HEK293 (cell line): Measurements from ENCODE around the gene LRP8.
"Not testable (repeated sequence)": the region's sequence is repeated elsewhere in the genome, so short reads cannot be mapped to it uniquely, and the experiment has no call there.

ENCODE experiments used
- CTCF ChIA-PET: fragments of 350-600 bp; formaldehyde crosslinking; extraction: SDS; loops from one replicate; lab custom pipeline; 2021; ENCODE audit warnings: antibody characterized with exemption; lab: Yijun Ruan, JAX
- POLR2A ChIA-PET: fragments of 300-600 bp; formaldehyde crosslinking; extraction: SDS; loops from one replicate; lab custom pipeline; 2020; ENCODE audit warnings: antibody characterized with exemption, inconsistent platforms; lab: Yijun Ruan, JAX
- H3K27ac ChIP-seq: fragments of 200-500 bp; sonication (Bioruptor generic); 2 replicates; pipeline ENCODE4 v1.5.1; 2014; ENCODE audit warnings: low read depth, low read length, control low read depth, inconsistent platforms; ENCODE audit errors: extremely low read depth
- H3K36me3 ChIP-seq, 2 experiments: fragments of 200-500 bp in 1 of 2; sonication (Bioruptor generic) in 1 of 2; 1 replicate in 1 of 2; 2 replicates in 1 of 2; pipeline ENCODE4 v1.5.1; 2014 to 2017; ENCODE audit warnings: inconsistent platforms in 2 of 2, low read length in 2 of 2; ENCODE audit not compliant: control insufficient read depth in 2 of 2, insufficient read depth in 1 of 2
- H3K4me1 ChIP-seq: fragments of 200-500 bp; sonication (Bioruptor generic); 2 replicates; pipeline ENCODE4 v1.5.1; 2014; ENCODE audit warnings: mild to moderate bottlenecking, low read length, inconsistent platforms; ENCODE audit not compliant: control insufficient read depth, insufficient read depth
- H3K4me3 ChIP-seq: 2 replicates; pipeline ENCODE4 v1.5.1; 2011; ENCODE audit warnings: low read depth, mild to moderate bottlenecking, control low read depth, low read length, moderate library complexity
- H3K9me3 ChIP-seq: fragments of 200-500 bp; sonication (Bioruptor generic); 2 replicates; pipeline ENCODE4 v1.5.1; 2014; ENCODE audit warnings: low read depth, low read length, inconsistent platforms; ENCODE audit not compliant: control insufficient read depth, insufficient read depth
- KLF8 ChIP-seq: fragments of 450-650 bp; formaldehyde crosslinking; IDR thresholded peaks from 2 replicates; pipeline ENCODE4 v1.5.1; 2016; ENCODE audit warnings: missing biosample characterization, missing genetic modification characterization
- ZNF2 ChIP-seq: fragments of 450-650 bp; formaldehyde crosslinking; IDR thresholded peaks from 2 replicates; pipeline ENCODE4 v1.5.1; 2016; ENCODE audit warnings: missing biosample characterization, missing genetic modification characterization
- ZNF248 ChIP-seq: fragments of 450-650 bp; formaldehyde crosslinking; IDR thresholded peaks from 2 replicates; pipeline ENCODE4 v1.5.1; 2017; ENCODE audit warnings: missing biosample characterization, missing genetic modification characterization
- ZNF335 ChIP-seq: fragments of 450-650 bp; formaldehyde crosslinking; conservative IDR thresholded peaks from 2 replicates; pipeline ENCODE4 v1.5.1; 2016; ENCODE audit warnings: missing biosample characterization, missing genetic modification characterization
- ZNF394 ChIP-seq: fragments of 450-650 bp; formaldehyde crosslinking; IDR thresholded peaks from 2 replicates; pipeline ENCODE4 v1.5.1; 2016; ENCODE audit warnings: missing biosample characterization, missing genetic modification characterization, mild to moderate bottlenecking, moderate library complexity, borderline replicate concordance
- ZNF513 ChIP-seq: fragments of 450-650 bp; IDR thresholded peaks from 2 replicates; pipeline ENCODE4 v1.5.1; 2018; ENCODE audit warnings: missing biosample characterization, missing genetic modification characterization
- ZNF514 ChIP-seq: fragments of 450-650 bp; formaldehyde crosslinking; IDR thresholded peaks from 2 replicates; pipeline ENCODE4 v1.5.1; 2016; ENCODE audit warnings: missing biosample characterization, missing genetic modification characterization
- ZNF626 ChIP-seq: fragments of 450-650 bp; sonication (Bioruptor Pico); formaldehyde crosslinking; IDR thresholded peaks from 2 replicates; pipeline ENCODE4 v1.5.1; 2018; ENCODE audit warnings: missing biosample characterization, missing genetic modification characterization, inconsistent platforms
- ZNF658 ChIP-seq: fragments of 450-650 bp; formaldehyde crosslinking; IDR thresholded peaks from 2 replicates; pipeline ENCODE4; 2016; ENCODE audit warnings: missing biosample characterization, missing genetic modification characterization
- ZNF768 ChIP-seq: fragments of 450-650 bp; formaldehyde crosslinking; IDR thresholded peaks from 2 replicates; pipeline ENCODE4 v1.5.1; 2018; ENCODE audit warnings: missing biosample characterization, mild to moderate bottlenecking, missing genetic modification characterization
- TF ChIP-seq, protein P1 (sequence below): fragments of 450-650 bp; formaldehyde crosslinking; IDR thresholded peaks from 2 replicates; pipeline ENCODE4 v1.5.1; 2016; ENCODE audit warnings: missing biosample characterization, missing genetic modification characterization
- TF ChIP-seq, protein P2 (sequence below): fragments of 450-650 bp; formaldehyde crosslinking; IDR thresholded peaks from 2 replicates; pipeline ENCODE4 v1.5.1; 2016; ENCODE audit warnings: missing biosample characterization, missing genetic modification characterization

LRP8 gene

GRCh38 chr1:53285969-53286760, 41.7 kb downstream of the LRP8 start (continued):
- TF ChIP-seq, protein P1, sequence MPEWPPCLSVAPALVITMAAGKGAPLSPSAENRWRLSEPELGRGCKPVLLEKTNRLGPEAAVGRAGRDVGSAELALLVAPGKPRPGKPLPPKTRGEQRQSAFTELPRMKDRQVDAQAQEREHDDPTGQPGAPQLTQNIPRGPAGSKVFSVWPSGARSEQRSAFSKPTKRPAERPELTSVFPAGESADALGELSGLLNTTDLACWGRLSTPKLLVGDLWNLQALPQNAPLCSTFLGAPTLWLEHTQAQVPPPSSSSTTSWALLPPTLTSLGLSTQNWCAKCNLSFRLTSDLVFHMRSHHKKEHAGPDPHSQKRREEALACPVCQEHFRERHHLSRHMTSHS = no peak
- TF ChIP-seq ZNF394 (tag by site-specific recombination) (no peak), ZNF248 (tag by site-specific recombination) (no peak)
- TF ChIP-seq, protein P2, sequence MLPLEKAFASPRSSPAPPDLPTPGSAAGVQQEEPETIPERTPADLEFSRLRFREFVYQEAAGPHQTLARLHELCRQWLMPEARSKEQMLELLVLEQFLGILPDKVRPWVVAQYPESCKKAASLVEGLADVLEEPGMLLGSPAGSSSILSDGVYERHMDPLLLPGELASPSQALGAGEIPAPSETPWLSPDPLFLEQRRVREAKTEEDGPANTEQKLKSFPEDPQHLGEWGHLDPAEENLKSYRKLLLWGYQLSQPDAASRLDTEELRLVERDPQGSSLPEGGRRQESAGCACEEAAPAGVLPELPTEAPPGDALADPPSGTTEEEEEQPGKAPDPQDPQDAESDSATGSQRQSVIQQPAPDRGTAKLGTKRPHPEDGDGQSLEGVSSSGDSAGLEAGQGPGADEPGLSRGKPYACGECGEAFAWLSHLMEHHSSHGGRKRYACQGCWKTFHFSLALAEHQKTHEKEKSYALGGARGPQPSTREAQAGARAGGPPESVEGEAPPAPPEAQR (tag by site-specific recombination) = no peak

DNA sequence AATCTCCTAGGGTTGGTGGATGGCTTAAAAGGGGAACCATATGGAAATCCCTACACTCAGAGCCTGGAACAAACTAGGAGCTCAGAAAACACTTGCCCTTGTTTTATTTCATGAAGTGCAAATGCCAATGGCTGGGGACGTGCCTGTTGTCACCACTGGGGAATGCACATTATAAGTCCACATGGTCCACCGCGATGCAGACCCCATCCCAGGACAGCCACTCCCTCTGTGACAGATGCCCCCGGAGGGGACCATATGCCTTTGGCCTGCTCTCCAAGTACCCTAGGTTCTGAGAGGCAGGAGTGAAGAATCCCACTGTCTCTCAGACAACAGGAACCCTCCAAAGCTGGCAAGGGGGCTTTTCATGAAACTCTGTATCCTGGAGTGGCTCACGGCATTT, 42.3 kb downstream of the LRP8 start:
- ChIA-PET CTCF (no interaction called here), POLR2A (no interaction called here)
- H3K27ac ChIP-seq = no peak overlapping the region
- no peak for TF ChIP-seq ZNF626 (tag by site-specific recombination)
- no peak for TF ChIP-seq ZNF658 (tag by site-specific recombination)
- TF ChIP-seq ZNF335 (tag by site-specific recombination) = no peak
- no peak for TF ChIP-seq ZNF513 (tag by site-specific recombination)
- no peak for TF ChIP-seq ZNF2 (tag by site-specific recombination)
- TF ChIP-seq, all 188 proteins: peak for 0
- Histone ChIP-seq H3K4me3 (no peak overlapping the region), H3K4me1 (0 out of 2 replicates have a peak, but pooled peaks cover 2% of the 10 kb centered on the region), H3K9me3 (no peaks in the 10 kb centered on the region), H3K36me3 (peaks cover 0 to 16% of the 10 kb centered on the region in 2 experiments; a peak in 1 of 3 replicates)

DNA sequence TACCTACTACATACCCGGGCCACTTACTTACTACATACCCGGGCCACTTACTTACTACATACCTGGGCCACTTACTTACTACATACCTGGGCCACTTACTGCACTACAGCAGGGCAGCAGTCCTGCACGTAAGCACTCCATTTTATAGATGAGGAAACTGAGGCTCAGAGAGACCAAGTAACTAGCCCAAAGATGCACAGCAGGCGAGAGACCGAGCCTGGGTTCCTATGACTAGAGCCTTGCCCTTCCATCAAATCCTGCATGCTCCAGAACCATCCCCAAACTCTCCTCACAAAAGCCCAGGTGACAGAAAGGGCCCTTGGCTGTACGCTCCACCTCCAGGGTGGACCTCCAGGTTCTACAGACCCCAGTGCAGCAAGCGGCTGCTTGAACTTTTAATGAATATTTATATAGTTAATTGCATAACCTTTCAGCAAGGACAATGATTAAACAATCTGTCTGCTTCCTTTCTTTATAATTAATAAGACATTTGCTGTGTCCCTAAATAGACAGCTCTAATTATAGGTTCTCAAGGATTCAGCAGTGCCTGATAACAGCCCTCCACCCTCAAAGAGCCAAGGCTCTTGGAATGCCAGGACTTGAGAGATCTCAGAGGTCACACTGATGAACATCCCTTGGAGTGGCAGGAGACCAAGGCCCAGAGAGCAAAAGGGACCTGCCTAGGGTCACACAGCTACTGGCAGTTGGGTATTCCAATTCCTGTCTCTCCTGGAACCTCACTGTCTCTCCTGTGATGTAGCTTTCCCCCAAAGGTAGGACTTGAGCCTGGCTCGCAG, 43.4 kb downstream of the LRP8 start:
- ChIA-PET POLR2A (no interaction called here), CTCF (interaction anchor here (0.9 kb wide), 1 partner anchor 108 kb away, joined by 3 read pairs; no protein-coding TSS in a partner anchor)
- peaks cover 0 to 11% of the 10 kb centered on the region in 2 experiments; a peak in 1 of 3 replicates for H3K36me3 ChIP-seq
- H3K27ac ChIP-seq = no peak overlapping the region
- no peak overlapping the region for H3K4me3 ChIP-seq
- no peaks in the 10 kb centered on the region for H3K9me3 ChIP-seq
- no peak for TF ChIP-seq KLF8 (tag by site-specific recombination)
- TF ChIP-seq ZNF514 = no peak
- TF ChIP-seq ZNF768 (tag by site-specific recombination) = 0 out of 2 replicates have a peak, but pooled peaks have one; percentile 31
- 0 out of 2 replicates have a peak, but pooled peaks cover 2% of the 10 kb centered on the region for H3K4me1 ChIP-seq

DNA sequence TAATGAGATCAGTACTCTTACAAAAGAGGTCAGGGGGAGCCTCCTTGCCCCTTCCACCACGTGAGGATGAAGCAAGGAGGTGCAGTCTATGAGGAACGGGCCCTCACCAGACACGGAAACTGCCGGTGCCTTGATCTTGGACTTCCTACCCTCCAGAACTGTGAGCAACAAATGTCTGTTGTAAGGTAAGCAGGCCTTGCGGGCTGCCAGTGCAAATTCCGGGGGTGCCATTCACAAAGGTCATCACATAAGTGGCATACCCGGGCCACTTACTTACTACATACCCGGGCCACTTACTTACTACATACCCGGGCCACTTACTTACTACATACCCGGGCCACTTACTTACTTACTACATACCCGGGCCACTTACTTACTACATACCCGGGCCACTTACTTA, 44.7 kb downstream of the LRP8 start:
- H3K27ac ChIP-seq, H3K4me3 ChIP-seq, H3K9me3 ChIP-seq, H3K4me1 ChIP-seq, H3K36me3 ChIP-seq, POLR2A ChIA-PET: not testable (repeated sequence)
- CTCF ChIA-PET = interaction anchor here (1.7 kb wide), 1 partner anchor 110 kb away, joined by 11 read pairs; no protein-coding TSS in a partner anchor
